Upper lobe of left lung (tissue), 4 donors: ENCODE measurements around the gene EXOC3L2.

Experiments used
- EP300 ChIP-seq, 4 donors: sonication (generic); formaldehyde crosslinking; IDR thresholded peaks; one replicate each; pipeline ENCODE4 v1.5.1; 2017; ENCODE audit warnings: antibody characterized with exemption in 4 of 4, control low read depth in 2 of 4
- POLR2A ChIP-seq, 4 donors: fragments of 450-650 bp; IDR thresholded peaks; one replicate each; pipeline ENCODE4 v1.5.1; 2016 to 2017; ENCODE audit warnings: antibody characterized with exemption in 4 of 4, mild to moderate bottlenecking in 2 of 4
- POLR2AphosphoS5 ChIP-seq, 2 donors: sonication (generic); formaldehyde crosslinking; IDR thresholded peaks; one replicate each; pipeline ENCODE4 v1.5.1; 2017; ENCODE audit warnings: antibody characterized with exemption in 2 of 2
- TF ChIP-seq, protein P1 (sequence below), 6 experiments: fragments of 450-650 bp in 4 of 6; fragments of 200-600 bp in 2 of 6; sonication (generic) in 2 of 6; IDR thresholded peaks; one replicate each; pipeline ENCODE4 v1.5.1; 2016 to 2019; ENCODE audit warnings: antibody characterized with exemption in 6 of 6

DNA sequence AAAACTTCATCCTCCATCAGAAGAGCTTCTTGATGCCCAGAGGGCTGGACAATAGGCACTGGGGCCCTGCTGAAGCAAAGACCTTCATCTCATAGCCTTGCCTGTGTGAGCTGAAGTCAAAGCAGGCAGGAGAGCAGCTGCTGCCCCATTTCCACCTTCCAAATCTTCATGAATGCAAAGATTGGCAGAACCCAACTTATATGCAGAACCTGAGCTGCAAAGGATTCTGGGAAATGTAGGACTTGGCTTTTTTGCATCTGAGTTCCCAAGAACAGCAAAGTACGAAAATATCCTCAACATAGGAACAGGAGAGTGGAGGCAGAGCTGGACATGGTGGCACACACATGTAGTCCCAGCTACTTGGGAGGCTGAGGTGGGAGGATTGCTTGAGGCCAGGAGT lies 46.6 kb upstream of the EXOC3L2 start:
- TF ChIP-seq, protein P1, sequence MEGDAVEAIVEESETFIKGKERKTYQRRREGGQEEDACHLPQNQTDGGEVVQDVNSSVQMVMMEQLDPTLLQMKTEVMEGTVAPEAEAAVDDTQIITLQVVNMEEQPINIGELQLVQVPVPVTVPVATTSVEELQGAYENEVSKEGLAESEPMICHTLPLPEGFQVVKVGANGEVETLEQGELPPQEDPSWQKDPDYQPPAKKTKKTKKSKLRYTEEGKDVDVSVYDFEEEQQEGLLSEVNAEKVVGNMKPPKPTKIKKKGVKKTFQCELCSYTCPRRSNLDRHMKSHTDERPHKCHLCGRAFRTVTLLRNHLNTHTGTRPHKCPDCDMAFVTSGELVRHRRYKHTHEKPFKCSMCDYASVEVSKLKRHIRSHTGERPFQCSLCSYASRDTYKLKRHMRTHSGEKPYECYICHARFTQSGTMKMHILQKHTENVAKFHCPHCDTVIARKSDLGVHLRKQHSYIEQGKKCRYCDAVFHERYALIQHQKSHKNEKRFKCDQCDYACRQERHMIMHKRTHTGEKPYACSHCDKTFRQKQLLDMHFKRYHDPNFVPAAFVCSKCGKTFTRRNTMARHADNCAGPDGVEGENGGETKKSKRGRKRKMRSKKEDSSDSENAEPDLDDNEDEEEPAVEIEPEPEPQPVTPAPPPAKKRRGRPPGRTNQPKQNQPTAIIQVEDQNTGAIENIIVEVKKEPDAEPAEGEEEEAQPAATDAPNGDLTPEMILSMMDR (IDR thresholded peaks at IDR 0.05) = no peak
- no peak for TF ChIP-seq EP300 (IDR thresholded peaks at IDR 0.05)
- TF ChIP-seq POLR2AphosphoS5 (IDR thresholded peaks at IDR 0.05) = no peak
- no peak for TF ChIP-seq POLR2A (IDR thresholded peaks at IDR 0.05)
